GM21576 (cell line): ENCODE data around the gene FAM200A.
"Not testable (repeated sequence)": the region's sequence is repeated elsewhere in the genome, so short reads cannot be mapped to it uniquely, and the experiment has no call there.

Experiments
- ATAC-seq: cut with Tn5 transposase; IDR thresholded peaks from one replicate; pipeline ENCODE4 v1.9.1; 2021; ENCODE audit warnings: mild to moderate bottlenecking, moderate library complexity; ENCODE audit not compliant: unreplicated experiment

FAM200A gene

DNA sequence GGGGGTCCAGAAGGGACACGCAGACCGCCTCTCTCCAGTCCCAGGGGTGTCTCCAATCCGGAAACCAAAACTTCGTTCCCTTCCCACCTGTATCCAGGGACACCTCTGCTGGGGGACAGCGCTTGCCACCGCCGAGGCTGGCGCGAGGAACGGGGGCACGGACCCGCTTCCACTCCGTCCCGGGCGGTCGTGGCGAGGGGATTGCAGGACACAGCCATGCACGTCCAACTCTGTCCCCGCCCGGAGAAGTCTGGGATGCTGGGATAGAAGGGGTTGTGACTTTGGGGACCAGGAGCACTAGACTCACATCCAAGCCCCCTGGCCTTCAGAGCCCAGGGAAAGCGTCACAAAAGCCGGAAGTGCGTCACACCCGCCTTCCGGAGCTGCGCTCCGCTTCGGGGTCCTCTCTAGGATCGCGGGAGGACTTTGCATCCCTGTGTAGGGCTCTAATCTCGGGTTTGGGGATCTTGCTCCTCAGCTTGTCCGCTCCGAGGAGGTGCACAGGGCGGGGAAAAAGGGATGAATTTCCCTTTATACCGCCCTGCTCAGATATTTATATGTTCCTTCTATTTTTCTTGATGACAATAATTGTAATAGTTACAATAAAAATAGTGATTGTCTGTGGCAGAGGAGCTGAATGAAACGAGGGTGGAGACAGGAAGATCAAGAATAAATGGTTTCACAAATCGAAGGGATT, at the start of gene FAM200A:
Gene FAM200A, minus strand, starts transcription at position 348 of the 697 bp plus-strand sequence. CDS start 3,707 bp downstream, outside the sequence.
- ATAC-seq, result peak; percentile 91

DNA sequence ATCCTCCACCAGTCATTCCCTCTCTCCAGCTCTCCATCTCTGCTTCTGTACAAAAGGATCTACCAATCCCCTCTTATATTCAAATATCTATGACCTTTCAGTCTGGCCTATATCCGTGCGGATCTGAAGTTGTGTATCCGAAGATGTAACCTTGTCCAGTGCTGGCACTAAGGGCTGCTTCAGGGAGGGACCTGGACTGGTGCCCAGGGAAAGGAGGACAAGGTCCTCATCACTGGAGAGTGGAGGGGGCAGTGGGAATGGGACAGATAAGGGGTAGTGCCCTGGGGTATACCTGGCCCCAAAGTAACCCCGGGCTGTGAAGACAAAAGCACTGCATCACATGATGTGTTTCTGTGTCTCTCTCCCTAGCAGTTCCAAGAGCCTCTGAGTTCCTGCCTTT, 47.9 kb upstream of the FAM200A start:
- no peak for ATAC-seq

DNA sequence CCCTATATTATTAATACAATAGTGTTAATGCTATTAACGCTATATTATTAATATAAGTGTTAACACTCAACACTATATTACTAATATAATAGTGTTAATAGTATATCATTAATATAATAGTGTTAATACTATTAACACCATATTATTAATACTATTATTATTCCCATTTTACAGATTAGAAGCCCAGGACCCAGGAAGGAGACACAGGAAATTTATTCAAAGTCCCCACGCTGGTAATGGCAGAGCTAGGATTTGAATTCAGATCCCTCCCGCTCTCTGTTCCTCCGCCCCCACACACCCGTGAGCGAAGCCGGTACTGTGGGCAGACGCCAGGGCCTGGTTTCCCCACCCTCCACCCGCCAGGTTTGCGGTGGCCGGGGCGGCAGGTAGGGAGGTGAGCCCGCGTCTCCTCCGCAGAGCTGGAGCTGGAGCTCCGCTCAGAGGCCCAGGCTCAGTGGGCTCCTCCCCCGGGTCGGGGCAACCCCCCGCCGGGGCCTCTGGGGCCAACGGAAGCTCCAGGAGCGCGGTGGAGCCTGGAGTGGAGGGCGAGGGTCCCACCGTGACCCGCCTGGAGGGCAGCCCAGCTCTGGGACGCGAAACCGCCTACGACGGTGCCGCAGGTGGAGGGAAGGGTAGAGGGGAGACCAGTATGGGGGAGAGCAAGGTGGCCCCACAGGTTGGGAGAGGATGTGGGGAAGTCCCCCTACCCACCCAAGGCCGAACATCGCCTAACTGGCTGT, 46.0 kb upstream of the FAM200A start, which contains the start of gene TMEM225B:
Gene TMEM225B, plus strand, starts transcription at position 506 of the 740 bp plus-strand sequence. CDS start 6,122 bp downstream, outside the sequence.
- no peak for ATAC-seq

- no peak for ATAC-seq
Observed at GRCh38 chr7:99596408-99596955, 44.6 kb upstream of the FAM200A start.

GRCh38 chr7:99594948-99595745, 43.2 kb upstream of the FAM200A start:
- no peak for ATAC-seq

DNA sequence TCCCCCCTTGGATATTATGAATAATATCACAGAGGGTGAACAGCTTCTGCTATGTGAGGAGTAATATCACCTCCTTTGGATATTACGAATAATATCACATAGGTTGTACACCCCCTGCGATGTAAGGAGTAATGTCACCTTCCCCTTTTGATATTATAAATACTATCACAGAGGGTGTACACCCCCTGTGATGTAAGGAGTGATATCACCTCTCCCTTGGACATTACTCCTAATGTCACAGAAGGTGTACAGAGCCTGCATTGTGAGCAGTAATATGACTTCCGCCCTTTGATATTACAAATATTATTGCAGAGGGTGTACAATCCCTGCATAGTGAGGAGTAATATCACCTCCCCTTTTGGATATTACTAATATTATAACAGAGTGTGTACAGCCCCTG, 37.0 kb upstream of the FAM200A start:
- no peak for ATAC-seq

DNA sequence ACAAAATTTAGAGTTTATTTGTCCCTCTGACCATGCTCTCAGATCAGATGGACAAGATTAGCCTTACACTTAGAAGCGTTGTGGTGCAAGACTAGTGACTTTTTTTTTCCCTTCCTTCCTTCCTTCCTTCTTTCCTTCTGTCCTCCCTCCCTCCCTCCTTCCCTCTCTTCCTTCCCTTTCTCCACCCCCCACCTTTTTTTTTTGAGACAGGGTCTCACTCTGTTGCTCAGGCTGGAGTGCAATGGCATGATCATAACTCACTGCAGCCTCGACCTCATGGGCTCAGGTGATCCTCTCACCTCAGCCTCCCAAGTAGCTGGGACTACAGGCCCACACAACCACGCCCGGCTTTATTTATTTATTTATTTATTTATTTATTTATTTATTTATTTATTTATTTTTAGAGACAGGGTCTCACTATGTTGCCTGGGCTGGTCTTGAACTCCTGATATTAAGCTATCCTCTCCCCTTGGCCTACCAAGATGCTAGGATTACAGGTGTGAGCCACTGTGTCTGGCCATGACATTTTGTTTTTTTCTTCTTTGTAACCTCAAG, 28.9 kb upstream of the FAM200A start:
- not testable (repeated sequence) for ATAC-seq

GRCh38 chr7:99579956-99580777, 28.3 kb upstream of the FAM200A start:
- no peak for ATAC-seq

DNA sequence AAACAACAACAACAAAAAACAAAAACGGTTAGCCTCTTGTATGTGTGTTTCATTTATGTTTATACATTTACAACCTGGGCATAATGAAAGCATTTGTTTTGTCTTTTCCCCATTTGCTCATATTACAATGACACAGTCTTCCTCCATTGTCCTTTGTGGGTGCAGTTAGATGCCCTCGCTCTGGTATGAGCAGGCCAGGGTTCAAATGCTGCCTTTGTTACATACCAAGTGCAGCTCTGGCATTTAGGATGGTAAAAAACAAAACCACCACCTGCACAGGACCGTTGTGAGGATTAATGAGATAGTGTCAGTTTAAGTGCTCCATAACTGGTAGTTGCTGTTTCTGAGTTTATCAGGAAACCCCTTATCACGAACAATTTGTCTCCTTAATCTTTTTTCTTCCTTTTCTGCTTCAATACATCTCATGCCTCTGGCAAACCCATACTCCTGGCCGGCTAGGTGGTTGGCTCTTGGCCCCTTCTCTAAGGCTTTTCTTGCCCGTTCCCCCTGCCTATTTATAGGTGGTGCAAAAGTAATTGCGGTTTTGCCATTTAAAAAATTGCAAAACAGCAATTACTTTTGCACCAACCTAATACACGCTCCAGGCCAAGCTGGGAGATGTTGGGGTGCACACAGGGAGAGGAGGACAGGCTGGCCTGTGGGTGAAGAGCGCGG, 27.5 kb upstream of the FAM200A start:
- no peak for ATAC-seq

DNA sequence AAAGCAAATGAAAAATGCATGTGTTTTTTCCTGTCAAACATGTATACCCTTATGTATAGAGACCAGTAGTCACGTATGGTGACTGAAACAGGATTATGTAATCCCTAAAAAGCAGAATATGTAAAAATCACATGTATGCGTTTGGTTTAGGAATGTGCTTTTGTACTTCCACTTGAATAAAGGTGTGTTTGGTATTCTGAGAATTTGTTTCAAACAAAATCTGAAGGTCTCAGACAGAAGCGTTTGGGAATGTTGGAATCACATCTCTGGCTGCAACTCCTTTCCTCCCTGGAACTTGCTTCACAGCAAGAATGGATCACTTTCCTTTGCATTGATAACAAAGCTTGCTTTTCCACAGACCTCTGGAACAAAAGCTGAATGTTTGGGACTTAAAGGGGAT, 24.3 kb upstream of the FAM200A start:
- no peak for ATAC-seq

GRCh38 chr7:99573257-99573656, 21.3 kb upstream of the FAM200A start:
- no peak for ATAC-seq

- no peak for ATAC-seq
Observed at GRCh38 chr7:99571768-99572167, 19.9 kb upstream of the FAM200A start.

GRCh38 chr7:99568770-99569169, 16.9 kb upstream of the FAM200A start:
- ATAC-seq, result not testable (repeated sequence)

GRCh38 chr7:99563650-99564049, 11.7 kb upstream of the FAM200A start:
- ATAC-seq, result no peak

GRCh38 chr7:99562832-99563231, 10.9 kb upstream of the FAM200A start:
- no peak for ATAC-seq

DNA sequence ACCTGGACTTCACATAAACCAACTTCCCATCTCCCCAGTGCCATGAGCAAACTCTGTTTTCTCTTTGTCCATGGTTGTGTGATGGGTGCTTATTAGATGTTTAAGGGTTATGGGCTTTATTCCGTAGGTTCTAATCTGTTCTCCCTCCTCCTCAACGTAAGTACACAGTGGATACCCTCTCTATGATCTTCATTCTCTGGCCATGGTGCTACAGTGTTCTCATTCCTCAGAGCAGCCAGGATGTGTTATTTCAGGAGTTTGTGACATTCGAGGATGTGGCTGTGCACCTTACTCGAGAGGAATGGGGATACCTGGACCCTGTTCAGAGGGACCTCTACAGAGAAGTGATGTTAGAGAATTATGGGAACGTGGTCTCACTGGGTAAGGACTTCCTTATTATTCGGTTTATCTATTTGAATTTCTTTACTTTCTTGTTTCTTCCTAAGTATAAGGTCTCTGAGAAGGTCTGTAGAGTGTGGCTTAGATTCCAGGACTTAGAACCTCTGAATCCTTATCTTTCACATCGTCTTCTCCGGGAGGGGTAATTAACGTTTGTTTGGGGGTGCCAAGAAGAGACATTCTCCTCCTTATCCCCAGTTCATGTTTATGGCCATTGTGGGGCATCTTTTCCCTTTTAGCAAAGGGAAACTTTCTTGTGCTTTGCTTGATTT, 10.3 kb upstream of the FAM200A start:
- no peak for ATAC-seq

DNA sequence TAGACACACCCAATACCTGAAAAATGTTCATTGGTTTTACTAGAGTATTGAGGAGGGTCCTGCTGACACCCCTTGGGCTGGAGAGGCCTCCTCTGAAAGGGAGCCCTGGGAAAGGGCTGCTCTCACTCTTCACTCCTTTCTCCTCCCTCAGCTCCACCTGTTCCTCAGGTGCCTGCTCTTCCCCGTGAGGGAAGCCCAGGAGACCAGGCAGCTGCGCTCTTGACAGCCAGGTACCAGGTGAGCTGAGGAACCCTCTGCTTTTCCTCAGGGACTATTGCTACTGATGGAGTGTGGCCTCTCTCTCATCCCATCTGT, 9.8 kb upstream of the FAM200A start:
- ATAC-seq, result no peak

DNA sequence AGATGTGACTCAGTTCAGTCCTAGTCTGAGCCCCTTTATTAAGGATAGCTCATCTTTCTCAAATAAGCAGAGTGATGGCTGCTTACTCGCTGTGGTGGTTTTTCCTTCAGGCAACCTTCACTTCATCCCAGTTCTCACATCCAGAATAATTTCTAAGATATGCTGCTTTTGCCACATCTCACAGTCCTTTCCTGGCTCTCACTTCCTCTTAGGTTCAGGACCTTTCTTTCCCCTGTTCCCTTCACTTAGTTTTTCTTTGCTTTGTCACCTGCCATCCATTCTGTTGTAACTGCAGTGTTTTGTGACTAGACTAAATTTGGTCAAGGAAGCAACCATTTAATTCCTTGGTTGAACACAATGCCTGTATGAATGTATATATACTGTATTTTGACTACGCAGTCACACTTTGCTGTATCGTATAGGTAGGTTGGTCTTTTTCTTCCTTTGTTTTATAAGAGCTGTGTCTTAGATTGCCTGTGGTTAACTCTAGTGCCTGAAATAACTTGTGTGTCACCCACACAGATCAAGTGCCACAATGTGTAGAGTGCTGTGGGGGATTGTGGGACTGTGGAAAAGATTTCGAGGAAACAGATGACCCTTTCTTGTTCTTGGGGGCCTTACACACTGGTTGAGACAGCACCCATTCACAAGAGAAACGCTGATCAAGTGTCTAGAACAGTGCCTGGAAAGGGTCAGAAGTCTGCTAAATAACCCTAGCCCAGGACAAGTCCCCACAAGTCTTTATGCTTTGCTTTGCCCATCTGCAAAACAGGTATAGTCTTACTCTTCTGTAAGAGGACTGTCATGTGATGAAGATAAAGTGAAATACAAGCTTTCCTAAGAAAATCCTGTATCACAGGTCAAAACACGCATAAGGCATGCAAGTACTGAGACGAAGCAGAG, 9.2 kb upstream of the FAM200A start:
- no peak for ATAC-seq
